Activated T-cell treated with anti-CD3 and anti-CD28 coated beads, Interleukin-2, amount 50 U/mL, for 1 hour (primary cell): Measurements from ENCODE around the gene NFE2L1.
"Not testable (repeated sequence)": the region's sequence is repeated elsewhere in the genome, so short reads cannot be mapped to it uniquely, and the experiment has no call there.

Experiments
- DNase-seq: peaks from one replicate; pipeline ENCODE4 v3.0.0-alpha.2; 2020

Gene NFE2L1

GRCh38 chr17:48024149-48025039 is 23.8 kb upstream of the NFE2L1 start:
- peak; percentile 53 for DNase-seq

GRCh38 chr17:48025040-48025903 is 22.9 kb upstream of the NFE2L1 start:
- peak; percentile 99 for DNase-seq

GRCh38 chr17:48025904-48026501 is 22.2 kb upstream of the NFE2L1 start:
- no peak for DNase-seq

GRCh38 chr17:48026502-48027321 is 21.4 kb upstream of the NFE2L1 start:
- peak; percentile 74 for DNase-seq

GRCh38 chr17:48027322-48027981 is 20.7 kb upstream of the NFE2L1 start:
- no peak for DNase-seq

GRCh38 chr17:48028736-48029135 is 19.4 kb upstream of the NFE2L1 start:
- DNase-seq: no peak

GRCh38 chr17:48030531-48030930 is 17.6 kb upstream of the NFE2L1 start:
- no peak for DNase-seq

- DNase-seq: no peak
Observed at GRCh38 chr17:48031966-48032365, 16.2 kb upstream of the NFE2L1 start.

GRCh38 chr17:48034734-48035133 is 13.4 kb upstream of the NFE2L1 start:
- not testable (repeated sequence) for DNase-seq

GRCh38 chr17:48036693-48037035 is 11.5 kb upstream of the NFE2L1 start:
- DNase-seq: no peak

GRCh38 chr17:48037036-48037837 is 10.9 kb upstream of the NFE2L1 start, which contains the start of gene COPZ2:
TSS of gene COPZ2 (minus strand) at chr17:48037797. CDS start at chr17:48037777, 20 bp downstream.
- peak; percentile 71 for DNase-seq

GRCh38 chr17:48037838-48038323 is 10.3 kb upstream of the NFE2L1 start:
- no peak for DNase-seq

- no peak for DNase-seq
Observed at GRCh38 chr17:48038687-48039086, 9.5 kb upstream of the NFE2L1 start.

GRCh38 chr17:48043176-48043575 is 5.0 kb upstream of the NFE2L1 start:
- DNase-seq: no peak

GRCh38 chr17:48044851-48045250 is 3.3 kb upstream of the NFE2L1 start:
- DNase-seq: no peak

GRCh38 chr17:48045316-48046001 is 2.7 kb upstream of the NFE2L1 start:
- no peak for DNase-seq

GRCh38 chr17:48046296-48046695 is 1.9 kb upstream of the NFE2L1 start:
- DNase-seq: no peak

- DNase-seq: peak; percentile 25
Observed at GRCh38 chr17:48047113-48047740, 932 bp upstream of the NFE2L1 start.

- no peak for DNase-seq
Observed at GRCh38 chr17:48048384-48049126, 396 bp downstream of the NFE2L1 start.
